Ovary (tissue), 10 donors: Measurements from ENCODE around the gene RNU2-63P. TPM values are rescaled to one million over a fixed set of nuclear protein-coding genes. Genes with fewer than 3 reads are reported as not detected.
A peak's percentile ranks its signal among the peaks of the same experiment; 100 is the strongest.

ENCODE experiments used
- DNase-seq, 5 donors: peaks; one replicate each; pipeline ENCODE4 v3.0.0-alpha.2; 2019 to 2020
- H3K27ac ChIP-seq, 2 donors: fragments of 200-600 bp; one replicate each; pipeline versions ENCODE4 v1.5.1 to v1.8.0; 2019 to 2022
- H3K27me3 ChIP-seq: fragments of 200-600 bp; one replicate; pipeline ENCODE4 v1.8.0; 2022
- H3K36me3 ChIP-seq: fragments of 200-600 bp; sonication (generic); one replicate; pipeline ENCODE4 v1.5.1; 2019
- H3K4me1 ChIP-seq: one replicate; pipeline ENCODE4 v1.8.1; 2013; ENCODE audit warnings: mild to moderate bottlenecking, moderate library complexity; ENCODE audit not compliant: insufficient read depth
- H3K4me3 ChIP-seq: fragments of 200-600 bp; sonication (generic); one replicate; pipeline ENCODE4 v1.5.1; 2017
- H3K9me3 ChIP-seq, 2 donors: fragments of 200-600 bp in 1 of 2; sonication (generic) in 1 of 2; one replicate each; pipeline versions ENCODE4 v1.5.1 to v1.8.1; 2013 to 2019; ENCODE audit warnings: mild to moderate bottlenecking in 1 of 2, moderate library complexity in 1 of 2
- CTCF ChIP-seq, 3 donors: fragments of 450-650 bp in 2 of 3; fragments of 200-600 bp in 1 of 3; IDR thresholded peaks; one replicate each; pipeline versions ENCODE4 v1.5.1 to v1.8.0; 2016 to 2022; ENCODE audit warnings: antibody characterized with exemption in 3 of 3, mild to moderate bottlenecking in 1 of 3
- EP300 ChIP-seq: sonication (generic); formaldehyde crosslinking; IDR thresholded peaks from one replicate; pipeline ENCODE4 v1.6.1; 2017; ENCODE audit warnings: antibody characterized with exemption
- POLR2A ChIP-seq: fragments of 450-650 bp; IDR thresholded peaks from one replicate; pipeline ENCODE4 v1.6.1; 2017; ENCODE audit warnings: antibody characterized with exemption, mild to moderate bottlenecking, moderate library complexity
- WGBS, 3 donors: extraction: QIAGEN DNeasy Blood & Tissue Kit in 1 of 3; methylation state at CpG; one replicate each; pipeline versions ENCODE4 v1.1.5 to v1.1.7; 2013 to 2017; 5-methylcytosine and 5-hydroxymethylcytosine counted together
- intact Hi-C, 4 donors: fragments of 100-400 bp; cut with DNase I; formaldehyde crosslinking; loops; one replicate each; pipeline versions ENCODE4 v1.11.0 to v1.15.1; 2022 to 2023
- long read RNA-seq, 3 donors: library from polyadenylated mRNA in 2 of 3; unstranded in 2 of 3; transcript quantifications; one replicate each; pipeline ENCODE4 v2.0.0 and lab custom pipeline, GENCODE V29; 2021 to 2026
- polyA plus RNA-seq, 2 donors: library from polyadenylated mRNA; stranded (reverse); fragments of 200-250 nt in 1 of 2; fragments of 350-450 nt in 1 of 2; fragmentation: Illumina TruSeq in 1 of 2; extraction: RNeasy Lipid Tissue Mini Kit (QIAGEN cat#74804) in 1 of 2; gene quantifications; one replicate each; pipeline ENCODE4 v1.2.3, GENCODE V29; 2013 to 2014
- total RNA-seq, 7 donors: library from RNA; depleted of rRNA in 2 of 7; stranded (reverse); fragments of >200 nt in 2 of 7; fragmentation: NEBNext Ultra II Directional in 3 of 7; extraction: Animal tissue kit (Norgen Biotek cat#: 25700) in 3 of 7; gene quantifications; one replicate each; pipeline versions ENCODE4 v1.1.0 to v1.2.4, GENCODE V29; 2016 to 2023
- donor health status: DM: no; HTN: no; CAD: no; lungs with moderate emphysema.
- donor health status: DM: no; HTN: no; CAD: no.
- donor health status: Bipolar disorder and iron deficiency.
- donor health status: DM: yes; HTN: yes; CAD: no.
- donor health status: DM: no; HTN: no; CAD: no.
- donor health status: DM: yes; HTN: yes; CAD: no.

The RNU2-63P gene
- total RNA-seq, result 1 to 10 TPM in 2 of 7 donors, not detected in 5; 2.3 to 8.3 TPM
- not detected for polyA plus RNA-seq
- long read RNA-seq, donor 1, result 0 reads
- long read RNA-seq, donor 2, partial matches to known transcripts, result 0 of 4 reads
- long read RNA-seq, donor 2, other reads (novel, unspliced or antisense), result 0 of 4 reads
- long read RNA-seq, donor 3, result 0 reads

GRCh38 chr2:88016086-88016959 lies at the start of gene RNU2-63P:
Gene RNU2-63P (minus strand): TSS chr2:88016547.
- DNase-seq, result peak; percentile 62 to 80 (median 76)
- Histone ChIP-seq H3K9me3 (no peaks in the 10 kb centered on the region), H3K27ac (no peak within 1 kb of the TSS), H3K27me3 (no peaks in the 10 kb centered on the region), H3K4me3 (peak within 1 kb of the TSS; percentile 53), H3K36me3 (no peaks in the 10 kb centered on the region), H3K4me1 (no peaks in the 10 kb centered on the region)
- 8 to 13% (median 12%) methylated on average over 33 to 34 of the region's 34 CpGs for WGBS, 3 donors
- intact Hi-C loops, result loop anchor here in 1 of 4 donors (10.0 kb wide), 1 partner anchor 148 kb away; no protein-coding TSS in a partner anchor
- TF ChIP-seq EP300 (no peak), CTCF (IDR thresholded peaks at IDR 0.05) (no peak)

- Histone ChIP-seq H3K9me3 (no peaks in the 10 kb centered on the region), H3K27me3 (no peaks in the 10 kb centered on the region), H3K4me1 (no peaks in the 10 kb centered on the region), H3K36me3 (no peaks in the 10 kb centered on the region), H3K27ac (no peak overlapping the region), H3K4me3 (no peak overlapping the region)
- intact Hi-C loops, result loop anchor here in 2 of 4 donors (10.0 kb wide), 2 partner anchors 104 to 114 kb away; partner anchors contain the start of gene THNSL2 (in 1 of the 2)
- DNase-seq, result no peak
- TF ChIP-seq CTCF (IDR thresholded peaks at IDR 0.05) (no peak), POLR2A (no peak), EP300 (no peak)
- WGBS, 3 donors, result 82 to 88% (median 86%) methylated on average over 3 of the region's 3 CpGs
These were observed 44.9 kb upstream of the RNU2-63P start for GRCh38 chr2:88061295-88061694.

- 72 to 83% (median 75%) methylated on average over 2 of the region's 2 CpGs for WGBS, 3 donors
- H3K4me1 ChIP-seq, result peaks cover 2% of the 10 kb centered on the region
- no peak overlapping the region for H3K4me3 ChIP-seq
- no peaks in the 10 kb centered on the region for H3K36me3 ChIP-seq
- DNase-seq, result no peak
- H3K27me3 ChIP-seq, result no peaks in the 10 kb centered on the region
- no peak overlapping the region for H3K27ac ChIP-seq
- TF ChIP-seq POLR2A (no peak), EP300 (no peak), CTCF (IDR thresholded peaks at IDR 0.05) (no peak)
- intact Hi-C loops, result loop anchor here in 2 of 4 donors (10.0 kb wide), 2 partner anchors 104 to 114 kb away; partner anchors contain the start of gene THNSL2 (in 1 of the 2)
- no peaks in the 10 kb centered on the region for H3K9me3 ChIP-seq
These were observed 44.5 kb upstream of the RNU2-63P start for GRCh38 chr2:88060907-88061275.

- no peak for DNase-seq
- Histone ChIP-seq H3K36me3 (no peaks in the 10 kb centered on the region), H3K4me1 (peaks cover 2% of the 10 kb centered on the region), H3K27ac (no peak overlapping the region), H3K4me3 (no peak overlapping the region), H3K9me3 (no peaks in the 10 kb centered on the region), H3K27me3 (no peaks in the 10 kb centered on the region)
- WGBS, 3 donors, result 30 to 45% (median 35%) methylated on average over 5 of the region's 5 CpGs
- no peak for TF ChIP-seq POLR2A
- TF ChIP-seq EP300, result no peak
- no peak for TF ChIP-seq CTCF (IDR thresholded peaks at IDR 0.05)
- intact Hi-C loops, result loop anchor here in 3 of 4 donors (10.0 kb wide), 2 partner anchors 105 to 115 kb away; partner anchors contain the start of gene THNSL2 (in 1 of the 3)
These were observed 43.9 kb upstream of the RNU2-63P start for GRCh38 chr2:88059979-88060906.
